Parathyroid adenoma (tissue), 2 donors: ENCODE data around the gene TEX11.

Source experiments
- H2AFZ ChIP-seq: fragments of 300-600 bp; sonication (generic); one replicate; pipeline ENCODE4 v1.7.0; 2017; ENCODE audit warnings: antibody characterized with exemption, mild to moderate bottlenecking
- H3K27ac ChIP-seq: fragments of 300-600 bp; sonication (generic); one replicate; pipeline ENCODE4 v1.7.0; 2017
- H3K27me3 ChIP-seq: fragments of 300-600 bp; sonication (generic); one replicate; pipeline ENCODE4 v1.7.0; 2017; ENCODE audit warnings: low read length; ENCODE audit not compliant: control insufficient read depth, insufficient read depth
- H3K36me3 ChIP-seq: fragments of 300-600 bp; sonication (generic); one replicate; pipeline ENCODE4 v1.7.0; 2017; ENCODE audit warnings: low read length; ENCODE audit not compliant: control insufficient read depth, insufficient read depth
- H3K4me1 ChIP-seq: fragments of 300-600 bp; sonication (generic); one replicate; pipeline ENCODE4 v1.7.0; 2017; ENCODE audit warnings: control low read depth
- H3K4me2 ChIP-seq: fragments of 300-600 bp; sonication (generic); one replicate; pipeline ENCODE4 v1.7.0; 2017; ENCODE audit warnings: low read length
- H3K4me3 ChIP-seq: fragments of 300-600 bp; sonication (generic); one replicate; pipeline ENCODE4 v1.7.0; 2017; ENCODE audit warnings: low read depth, low read length
- H3K79me2 ChIP-seq: fragments of 300-600 bp; sonication (generic); one replicate; pipeline ENCODE4 v1.7.0; 2017; ENCODE audit warnings: control low read depth
- H3K9ac ChIP-seq: fragments of 300-600 bp; sonication (generic); one replicate; pipeline ENCODE4 v1.7.0; 2017; ENCODE audit warnings: mild to moderate bottlenecking
- H3K9me3 ChIP-seq: fragments of 300-600 bp; sonication (generic); one replicate; pipeline ENCODE4 v1.7.0; 2017; ENCODE audit warnings: low read length; ENCODE audit not compliant: control insufficient read depth
- CTCF ChIP-seq: fragments of 300-600 bp; sonication (generic); IDR thresholded peaks from one replicate; pipeline ENCODE4 v1.7.0; 2017; ENCODE audit warnings: antibody characterized with exemption, mild to moderate bottlenecking
- donor health status: primary hyperparathyroidism.

TEX11 gene

GRCh38 chrX:70908541-70908940 is at the start of gene TEX11:
Gene TEX11, minus strand, starts transcription at chrX:70908711. Its CDS starts 922 bp downstream, at chrX:70907789.
- no peak for TF ChIP-seq CTCF
- H3K79me2 ChIP-seq: no peaks in the 10 kb centered on the region

DNA sequence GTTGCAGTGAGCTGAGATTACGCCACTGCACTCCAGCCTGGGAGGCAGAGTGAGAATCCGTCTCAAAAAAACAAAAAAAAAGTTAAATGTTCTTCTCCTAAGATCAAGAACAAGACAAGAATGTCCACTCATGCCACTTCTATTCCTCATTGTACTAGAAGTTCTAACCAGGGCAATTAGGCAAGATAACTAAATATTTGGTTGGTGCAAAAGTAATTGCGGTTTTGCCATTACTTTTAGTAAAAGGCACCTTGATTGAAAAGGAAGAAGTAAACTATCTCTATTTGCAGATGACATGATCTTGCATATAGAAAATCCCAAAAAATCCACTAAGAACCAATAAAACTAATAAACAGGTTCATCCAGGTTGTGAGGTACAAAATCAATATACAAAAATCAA is 46.4 kb upstream of the TEX11 start:
- no peak for TF ChIP-seq CTCF
- Histone ChIP-seq H3K27me3 (no peaks in the 10 kb centered on the region), H3K79me2 (no peaks in the 10 kb centered on the region), H3K4me2 (no peak overlapping the region), H2AFZ (no peak overlapping the region), H3K9me3 (no peaks in the 10 kb centered on the region), H3K36me3 (no peaks in the 10 kb centered on the region), H3K4me3 (no peak overlapping the region), H3K9ac (no peak overlapping the region), H3K27ac (no peak overlapping the region), H3K4me1 (no peaks in the 10 kb centered on the region)

More at GRCh38 chrX:70908541-70908940, at the start of gene TEX11:
- H3K4me3 ChIP-seq: no peak within 1 kb of the TSS
- H3K4me2 ChIP-seq: no peak within 1 kb of the TSS
- no peak within 1 kb of the TSS for H3K27ac ChIP-seq
- no peaks in the 10 kb centered on the region for H3K27me3 ChIP-seq
- no peak within 1 kb of the TSS for H2AFZ ChIP-seq
- no peaks in the 10 kb centered on the region for H3K4me1 ChIP-seq
- H3K36me3 ChIP-seq: no peaks in the 10 kb centered on the region
- H3K9ac ChIP-seq: no peak within 1 kb of the TSS
- no peaks in the 10 kb centered on the region for H3K9me3 ChIP-seq

GRCh38 chrX:70924294-70924911 is 15.9 kb upstream of the TEX11 start:
- H3K27ac ChIP-seq: no peak overlapping the region
- H3K9ac ChIP-seq: no peak overlapping the region
- H3K36me3 ChIP-seq: no peaks in the 10 kb centered on the region
- no peaks in the 10 kb centered on the region for H3K79me2 ChIP-seq
- H3K4me2 ChIP-seq: no peak overlapping the region
- H2AFZ ChIP-seq: no peak overlapping the region
- H3K9me3 ChIP-seq: no peaks in the 10 kb centered on the region
- H3K4me3 ChIP-seq: no peak overlapping the region
- H3K27me3 ChIP-seq: no peaks in the 10 kb centered on the region
- no peak for TF ChIP-seq CTCF
- no peaks in the 10 kb centered on the region for H3K4me1 ChIP-seq

DNA sequence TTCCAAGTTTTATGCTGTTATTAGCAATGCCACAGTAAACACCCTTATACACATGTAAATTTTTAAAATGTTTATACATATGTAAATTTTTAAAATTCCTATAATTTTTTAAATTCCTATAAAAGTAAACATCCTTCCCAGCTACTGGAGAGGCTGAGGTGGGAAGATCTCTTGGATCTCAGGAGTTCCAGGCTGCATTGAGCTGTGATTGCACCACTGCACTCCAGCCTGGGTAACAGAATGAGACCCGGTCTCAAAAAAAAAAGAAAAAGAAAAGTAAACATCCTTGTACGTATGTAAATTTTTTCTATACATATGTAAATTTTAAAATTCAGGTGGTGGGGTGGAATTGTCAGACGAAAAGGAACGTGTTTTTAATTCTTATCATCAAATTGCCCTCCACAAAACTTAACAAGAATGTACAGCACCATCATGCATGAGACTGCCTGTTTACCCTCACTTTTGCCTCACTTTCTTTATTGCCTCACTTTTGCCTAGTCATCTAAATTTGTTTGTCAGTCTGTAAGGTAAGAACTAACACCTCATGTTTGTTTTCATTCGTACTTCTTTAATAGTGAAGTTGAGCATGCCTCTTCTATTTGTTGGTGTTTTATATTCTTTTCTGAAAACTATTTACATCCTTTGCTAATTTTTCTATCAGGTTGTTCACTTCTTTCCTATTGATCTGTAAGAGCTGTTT is 14.4 kb upstream of the TEX11 start:
- no peaks in the 10 kb centered on the region for H3K4me1 ChIP-seq
- H3K9me3 ChIP-seq: no peaks in the 10 kb centered on the region
- H2AFZ ChIP-seq: no peak overlapping the region
- H3K27me3 ChIP-seq: no peaks in the 10 kb centered on the region
- no peak overlapping the region for H3K9ac ChIP-seq
- H3K79me2 ChIP-seq: no peaks in the 10 kb centered on the region
- H3K4me2 ChIP-seq: no peak overlapping the region
- no peak overlapping the region for H3K4me3 ChIP-seq
- no peak for TF ChIP-seq CTCF
- H3K27ac ChIP-seq: no peak overlapping the region
- no peaks in the 10 kb centered on the region for H3K36me3 ChIP-seq
